Epithelial cell of prostate (primary cell): ENCODE results near the gene IFNA21.
A peak's percentile ranks its signal among the peaks of the same experiment; 100 is the strongest.
"Not testable (repeated sequence)": the region's sequence is repeated elsewhere in the genome, so short reads cannot be mapped to it uniquely, and the experiment has no call there.

Source experiments
- DNase-seq: peaks from one replicate; pipeline ENCODE4 v3.0.0-alpha.2; 2011; ENCODE audit warnings: low read depth, low spot score
- H3K27ac ChIP-seq: fragments of 450-650 bp; 2 replicates; pipeline ENCODE4 v1.5.1; 2017; ENCODE audit warnings: mild to moderate bottlenecking

Gene IFNA21

GRCh38 chr9:21153336-21154017 lies 13.0 kb downstream of the IFNA21 start:
- peak overlapping the region; percentile 4 for H3K27ac ChIP-seq
- DNase-seq, result no peak

- no peak overlapping the region for H3K27ac ChIP-seq
- DNase-seq, result no peak
These were observed 21.9 kb downstream of the IFNA21 start for GRCh38 chr9:21144603-21145002.

- no peak for DNase-seq
- no peak within 1 kb of the TSS for H3K27ac ChIP-seq
These were observed 25.0 kb downstream of the IFNA21 start, which contains the start of gene IFNW1 for GRCh38 chr9:21141427-21141882. Gene IFNW1 (minus strand): TSS chr9:21141832. CDS start chr9:21141570, 262 bp downstream.

GRCh38 chr9:21137020-21137419 lies 29.4 kb downstream of the IFNA21 start:
- H3K27ac ChIP-seq, result no peak overlapping the region
- DNase-seq, result no peak

- no peak for DNase-seq
- no peak overlapping the region for H3K27ac ChIP-seq
These were observed 30.7 kb downstream of the IFNA21 start for GRCh38 chr9:21135736-21136135.

GRCh38 chr9:21128186-21128585 lies 38.3 kb downstream of the IFNA21 start:
- H3K27ac ChIP-seq, DNase-seq: not testable (repeated sequence)

- DNase-seq, result no peak
- H3K27ac ChIP-seq, result no peak overlapping the region
These were observed 44.7 kb downstream of the IFNA21 start for GRCh38 chr9:21121595-21122251.

- DNase-seq, result no peak
- no peak overlapping the region for H3K27ac ChIP-seq
These were observed 45.4 kb downstream of the IFNA21 start for GRCh38 chr9:21121079-21121478.

- no peak overlapping the region for H3K27ac ChIP-seq
- no peak for DNase-seq
These were observed 47.2 kb downstream of the IFNA21 start for GRCh38 chr9:21119093-21119770.
